22Rv1 (cell line): ENCODE measurements around the gene DPF3.

Experiments
- CTCF ChIP-seq: fragments of 450-650 bp; IDR thresholded peaks from 2 replicates; pipeline ENCODE4 v1.5.1; 2017; ENCODE audit warnings: mild to moderate bottlenecking
- ZFX ChIP-seq: fragments of 450-650 bp; IDR thresholded peaks from 2 replicates; pipeline ENCODE4 v1.6.1; 2017; ENCODE audit warnings: antibody characterized with exemption, borderline replicate concordance

GRCh38 chr14:72868500-72868899, 25.4 kb downstream of the DPF3 start:
- no peak for TF ChIP-seq CTCF
- TF ChIP-seq ZFX, result no peak
